Brain microvascular endothelial cell (primary cell): ENCODE data around the gene C11orf97.

Experiments used
- DNase-seq: peaks from one replicate; pipeline ENCODE4 v3.0.0-alpha.2; 2020
- H3K27ac ChIP-seq: fragments of 250-450 bp; sonication (Bioruptor Pico); 2 replicates; pipeline ENCODE4 v1.5.1; 2020; ENCODE audit warnings: mild to moderate bottlenecking, moderate library complexity
- H3K27me3 ChIP-seq: fragments of 250-450 bp; sonication (Bioruptor Pico); replicated peaks from 2 replicates; pipeline ENCODE4 v1.5.1; 2020; ENCODE audit warnings: mild to moderate bottlenecking
- H3K36me3 ChIP-seq: fragments of 250-450 bp; sonication (Bioruptor Pico); replicated peaks from 2 replicates; pipeline ENCODE4 v1.5.1; 2020; ENCODE audit warnings: mild to moderate bottlenecking
- H3K4me3 ChIP-seq: 2 replicates; pipeline ENCODE4 v1.5.1; 2011; ENCODE audit warnings: low read depth, mild to moderate bottlenecking, control low read depth, low read length, moderate library complexity
- in situ Hi-C: cut with HindIII; loops from 2 replicates; pipeline ENCODE4 v1.10.0; 2017; ENCODE audit warnings: low sequenced_read_pairs, low pct_ligation_motif_present
- TF ChIP-seq, protein P1 (sequence below): IDR thresholded peaks from 2 replicates; pipeline ENCODE4 v1.5.1; 2011; ENCODE audit warnings: low read depth, mild to moderate bottlenecking, moderate library complexity, low read length, control low read depth, inconsistent platforms; ENCODE audit errors: missing control alignments

The C11orf97 gene

DNA sequence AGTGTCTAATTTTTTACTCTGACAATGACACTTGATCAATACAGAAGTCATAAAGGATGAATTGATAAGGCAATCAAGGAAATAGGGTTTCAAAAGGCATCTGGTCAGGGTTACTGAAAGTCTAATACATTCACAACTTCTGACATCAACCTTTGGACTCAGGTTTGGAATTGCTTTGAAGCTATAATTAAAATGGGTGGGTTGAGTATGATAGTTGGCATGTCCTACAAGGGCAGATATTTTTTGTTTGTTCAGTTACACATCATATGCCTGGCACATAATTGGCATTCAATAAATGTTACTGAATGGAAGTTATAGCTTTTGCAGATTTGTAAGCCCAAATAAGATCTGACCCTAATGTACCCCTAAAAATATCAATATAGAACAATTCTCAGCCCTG, 24.1 kb downstream of the C11orf97 start:
- TF ChIP-seq, protein P1, sequence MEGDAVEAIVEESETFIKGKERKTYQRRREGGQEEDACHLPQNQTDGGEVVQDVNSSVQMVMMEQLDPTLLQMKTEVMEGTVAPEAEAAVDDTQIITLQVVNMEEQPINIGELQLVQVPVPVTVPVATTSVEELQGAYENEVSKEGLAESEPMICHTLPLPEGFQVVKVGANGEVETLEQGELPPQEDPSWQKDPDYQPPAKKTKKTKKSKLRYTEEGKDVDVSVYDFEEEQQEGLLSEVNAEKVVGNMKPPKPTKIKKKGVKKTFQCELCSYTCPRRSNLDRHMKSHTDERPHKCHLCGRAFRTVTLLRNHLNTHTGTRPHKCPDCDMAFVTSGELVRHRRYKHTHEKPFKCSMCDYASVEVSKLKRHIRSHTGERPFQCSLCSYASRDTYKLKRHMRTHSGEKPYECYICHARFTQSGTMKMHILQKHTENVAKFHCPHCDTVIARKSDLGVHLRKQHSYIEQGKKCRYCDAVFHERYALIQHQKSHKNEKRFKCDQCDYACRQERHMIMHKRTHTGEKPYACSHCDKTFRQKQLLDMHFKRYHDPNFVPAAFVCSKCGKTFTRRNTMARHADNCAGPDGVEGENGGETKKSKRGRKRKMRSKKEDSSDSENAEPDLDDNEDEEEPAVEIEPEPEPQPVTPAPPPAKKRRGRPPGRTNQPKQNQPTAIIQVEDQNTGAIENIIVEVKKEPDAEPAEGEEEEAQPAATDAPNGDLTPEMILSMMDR: no peak
- Histone ChIP-seq H3K27me3 (no peaks in the 10 kb centered on the region), H3K27ac (no peak overlapping the region), H3K36me3 (no peaks in the 10 kb centered on the region), H3K4me3 (no peak overlapping the region)
- no peak for DNase-seq
- in situ Hi-C loops: no loop called here

DNA sequence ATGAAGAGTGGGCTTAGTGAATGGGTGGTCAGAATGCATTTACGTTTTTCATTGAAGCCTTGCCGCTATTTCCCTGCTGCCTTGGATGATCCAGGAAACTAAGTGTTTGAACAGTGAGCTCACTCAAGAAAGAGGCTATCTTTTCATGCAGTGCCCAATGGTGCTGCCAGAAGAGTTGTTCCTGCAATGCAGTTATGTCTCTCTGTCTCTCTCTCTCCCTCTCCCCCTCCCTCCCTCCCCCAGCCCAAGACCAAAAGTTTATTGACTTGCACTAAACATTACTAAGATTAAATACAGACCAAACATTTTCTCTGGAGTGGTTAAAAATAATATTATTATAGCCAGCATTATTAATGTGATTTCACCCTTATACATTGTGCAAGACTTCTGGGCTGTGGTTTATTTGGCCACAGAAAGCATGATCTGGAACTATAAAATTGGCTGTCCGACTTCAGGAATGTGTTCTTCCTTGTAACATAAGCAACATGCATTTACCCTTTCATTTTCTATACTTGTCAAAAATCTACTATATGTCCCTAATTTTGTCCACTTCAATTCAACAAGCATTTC, 24.9 kb downstream of the C11orf97 start:
- H3K27ac ChIP-seq: no peak overlapping the region
- no peaks in the 10 kb centered on the region for H3K36me3 ChIP-seq
- H3K4me3 ChIP-seq: no peak overlapping the region
- TF ChIP-seq, protein P1: no peak
- peak; percentile 59 for DNase-seq
- H3K27me3 ChIP-seq: no peaks in the 10 kb centered on the region
- in situ Hi-C loops: no loop called here

DNA sequence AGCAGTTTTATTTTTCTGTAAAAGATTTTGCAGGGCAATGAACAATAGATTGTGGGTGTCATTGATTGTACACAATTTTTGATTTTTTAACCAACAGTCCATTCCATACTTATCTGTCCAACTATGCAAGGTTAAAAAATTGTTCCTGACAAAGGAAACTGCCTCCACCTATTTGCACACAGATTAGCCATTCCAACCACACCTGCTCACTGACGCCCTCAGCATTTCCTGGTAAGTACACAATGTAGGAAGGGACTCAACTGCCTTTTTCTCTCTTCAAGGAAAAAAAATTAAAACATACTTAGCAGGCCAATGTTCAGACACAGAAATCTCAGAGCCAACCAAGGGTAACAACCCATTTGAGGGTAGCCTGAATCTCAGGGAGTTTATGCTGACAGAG, 27.2 kb downstream of the C11orf97 start:
- Histone ChIP-seq H3K4me3 (no peak overlapping the region), H3K27ac (no peak overlapping the region), H3K27me3 (no peaks in the 10 kb centered on the region), H3K36me3 (no peaks in the 10 kb centered on the region)
- TF ChIP-seq, protein P1: no peak
- DNase-seq: no peak
- in situ Hi-C loops: no loop called here

DNA sequence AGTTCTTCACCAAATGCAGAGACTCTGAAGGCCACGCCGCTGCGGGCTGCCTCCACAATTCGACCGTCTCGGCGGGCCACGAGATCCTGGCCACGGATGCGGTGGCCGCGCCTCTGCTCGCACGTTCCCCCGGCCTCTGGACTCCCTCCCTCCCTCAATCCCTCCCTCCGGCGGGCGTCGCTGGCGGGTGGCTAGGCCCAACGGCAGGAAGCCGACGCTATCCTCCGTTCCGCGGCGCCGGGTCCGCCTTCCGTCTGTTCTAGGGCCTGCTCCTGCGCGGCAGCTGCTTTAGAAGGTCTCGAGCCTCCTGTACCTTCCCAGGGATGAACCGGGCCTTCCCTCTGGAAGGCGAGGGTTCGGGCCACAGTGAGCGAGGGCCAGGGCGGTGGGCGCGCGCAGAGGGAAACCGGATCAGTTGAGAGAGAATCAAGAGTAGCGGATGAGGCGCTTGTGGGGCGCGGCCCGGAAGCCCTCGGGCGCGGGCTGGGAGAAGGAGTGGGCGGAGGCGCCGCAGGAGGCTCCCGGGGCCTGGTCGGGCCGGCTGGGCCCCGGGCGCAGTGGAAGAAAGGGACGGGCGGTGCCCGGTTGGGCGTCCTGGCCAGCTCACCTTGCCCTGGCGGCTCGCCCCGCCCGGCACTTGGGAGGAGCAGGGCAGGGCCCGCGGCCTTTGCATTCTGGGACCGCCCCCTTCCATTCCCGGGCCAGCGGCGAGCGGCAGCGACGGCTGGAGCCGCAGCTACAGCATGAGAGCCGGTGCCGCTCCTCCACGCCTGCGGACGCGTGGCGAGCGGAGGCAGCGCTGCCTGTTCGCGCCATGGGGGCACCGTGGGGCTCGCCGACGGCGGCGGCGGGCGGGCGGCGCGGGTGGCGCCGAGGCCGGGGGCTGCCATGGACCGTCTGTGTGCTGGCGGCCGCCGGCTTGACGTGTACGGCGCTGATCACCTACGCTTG, 31.7 kb downstream of the C11orf97 start, which contains the start of gene FUT4:
FUT4 (plus strand) TSS at position 227 of the 951 bp plus-strand sequence; CDS start at position 440, 213 bp downstream.
- H3K4me3 ChIP-seq: peak within 1 kb of the TSS; percentile 63

DNA sequence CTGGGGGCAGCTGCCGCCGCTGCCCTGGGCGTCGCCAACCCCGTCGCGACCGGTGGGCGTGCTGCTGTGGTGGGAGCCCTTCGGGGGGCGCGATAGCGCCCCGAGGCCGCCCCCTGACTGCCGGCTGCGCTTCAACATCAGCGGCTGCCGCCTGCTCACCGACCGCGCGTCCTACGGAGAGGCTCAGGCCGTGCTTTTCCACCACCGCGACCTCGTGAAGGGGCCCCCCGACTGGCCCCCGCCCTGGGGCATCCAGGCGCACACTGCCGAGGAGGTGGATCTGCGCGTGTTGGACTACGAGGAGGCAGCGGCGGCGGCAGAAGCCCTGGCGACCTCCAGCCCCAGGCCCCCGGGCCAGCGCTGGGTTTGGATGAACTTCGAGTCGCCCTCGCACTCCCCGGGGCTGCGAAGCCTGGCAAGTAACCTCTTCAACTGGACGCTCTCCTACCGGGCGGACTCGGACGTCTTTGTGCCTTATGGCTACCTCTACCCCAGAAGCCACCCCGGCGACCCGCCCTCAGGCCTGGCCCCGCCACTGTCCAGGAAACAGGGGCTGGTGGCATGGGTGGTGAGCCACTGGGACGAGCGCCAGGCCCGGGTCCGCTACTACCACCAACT, 32.5 kb downstream of the C11orf97 start:
- Histone ChIP-seq H3K27ac (peak overlapping the region; percentile 73), H3K27me3 (no peaks in the 10 kb centered on the region), H3K36me3 (no peaks in the 10 kb centered on the region), H3K4me3 (peak overlapping the region; percentile 63)
- TF ChIP-seq, protein P1: peak; percentile 1
- in situ Hi-C loops: no loop called here
- DNase-seq: no peak

More for the DNA sequence above, 31.7 kb downstream of the C11orf97 start, which contains the start of gene FUT4:
- TF ChIP-seq, protein P1: no peak
- Histone ChIP-seq H3K36me3 (no peaks in the 10 kb centered on the region), H3K27me3 (no peaks in the 10 kb centered on the region), H3K27ac (peak within 1 kb of the TSS; percentile 73)
- peak; percentile 64 for DNase-seq
- in situ Hi-C loops: no loop called here
